Liver (tissue), 9 donors: Measurements from ENCODE around the gene KDM3B. TPM values are rescaled to one million over a fixed set of nuclear protein-coding genes. Genes with fewer than 3 reads are reported as not detected.

Source experiments
- DNase-seq: peaks from one replicate; pipeline ENCODE4 v3.0.0-alpha.2; 2017; ENCODE audit warnings: low spot score
- H3K27ac ChIP-seq, 2 donors: one replicate each; pipeline ENCODE4 v1.7.0; 2013; ENCODE audit warnings: inconsistent platforms in 2 of 2, low read length in 2 of 2, control low read depth in 1 of 2, low read depth in 1 of 2, mild to moderate bottlenecking in 1 of 2
- H3K27me3 ChIP-seq, 4 donors: one replicate each; pipeline versions ENCODE4 v1.6.1 to v1.7.0; 2013; ENCODE audit warnings: low read length in 3 of 4, inconsistent platforms in 1 of 4, mild to moderate bottlenecking in 1 of 4, moderate library complexity in 1 of 4; ENCODE audit not compliant: control insufficient read depth in 4 of 4, insufficient read depth in 4 of 4
- H3K36me3 ChIP-seq, 4 donors: one replicate each; pipeline versions ENCODE4 v1.6.1 to v1.7.0; 2013; ENCODE audit warnings: low read length in 3 of 4, mild to moderate bottlenecking in 3 of 4, low read depth in 1 of 4, moderate library complexity in 1 of 4; ENCODE audit not compliant: control insufficient read depth in 4 of 4, insufficient read depth in 3 of 4
- H3K4me1 ChIP-seq, 4 donors: one replicate each; pipeline versions ENCODE4 v1.6.1 to v1.7.0; 2013; ENCODE audit warnings: low read length in 3 of 4, mild to moderate bottlenecking in 3 of 4, moderate library complexity in 1 of 4; ENCODE audit not compliant: control insufficient read depth in 4 of 4, insufficient read depth in 4 of 4
- H3K4me3 ChIP-seq, 3 donors: one replicate each; pipeline versions ENCODE4 v1.6.1 to v1.7.0; 2013; ENCODE audit warnings: low read length in 3 of 3, control low read depth in 1 of 3, low read depth in 1 of 3, mild to moderate bottlenecking in 1 of 3
- H3K9ac ChIP-seq, 2 donors: one replicate each; pipeline ENCODE4 v1.7.0; 2013; ENCODE audit warnings: low read length in 2 of 2, mild to moderate bottlenecking in 2 of 2, moderate library complexity in 2 of 2, control low read depth in 1 of 2, low read depth in 1 of 2
- H3K9me3 ChIP-seq, 4 donors: one replicate each; pipeline versions ENCODE4 v1.6.1 to v1.7.0; 2013; ENCODE audit warnings: low read length in 3 of 4; ENCODE audit not compliant: control insufficient read depth in 4 of 4
- EGR1 ChIP-seq, 2 donors: IDR thresholded peaks; 2 replicates each; pipeline ENCODE4 v1.6.1; 2016 to 2018; ENCODE audit warnings: antibody characterized with exemption in 2 of 2, low read depth in 2 of 2
- FOXA1 ChIP-seq: IDR thresholded peaks from 2 replicates; pipeline ENCODE4 v1.6.1; 2016; ENCODE audit warnings: antibody characterized with exemption
- FOXA2 ChIP-seq: IDR thresholded peaks from 2 replicates; pipeline ENCODE4 v1.6.1; 2016; ENCODE audit warnings: antibody characterized with exemption
- GABPA ChIP-seq, 2 donors: IDR thresholded peaks in 1 of 2; conservative IDR thresholded peaks in 1 of 2; 2 replicates each; pipeline ENCODE4 v1.6.1; 2016; ENCODE audit warnings: antibody characterized with exemption in 2 of 2, mild to moderate bottlenecking in 1 of 2, moderate library complexity in 1 of 2
- HNF4A ChIP-seq, 2 donors: conservative IDR thresholded peaks; 2 replicates each; pipeline ENCODE4 v1.6.1; 2016; ENCODE audit warnings: antibody characterized with exemption in 2 of 2, mild to moderate bottlenecking in 2 of 2
- HNF4G ChIP-seq: IDR thresholded peaks from 2 replicates; pipeline ENCODE4 v1.6.1; 2016; ENCODE audit warnings: antibody characterized with exemption
- JUND ChIP-seq, 2 donors: IDR thresholded peaks; 2 replicates each; pipeline ENCODE4 v1.6.1; 2016; ENCODE audit warnings: antibody characterized with exemption in 2 of 2
- NR2F2 ChIP-seq: IDR thresholded peaks from 2 replicates; pipeline ENCODE4 v1.6.1; 2016; ENCODE audit warnings: antibody characterized with exemption
- RAD21 ChIP-seq, 2 donors: IDR thresholded peaks; 2 replicates each; pipeline ENCODE4 v1.6.1; 2016; ENCODE audit warnings: antibody characterized with exemption in 2 of 2, mild to moderate bottlenecking in 2 of 2
- RXRA ChIP-seq, 2 donors: IDR thresholded peaks; 2 replicates each; pipeline ENCODE4 v1.6.1; 2017 to 2018; ENCODE audit warnings: antibody characterized with exemption in 2 of 2, mild to moderate bottlenecking in 1 of 2
- SP1 ChIP-seq: IDR thresholded peaks from 2 replicates; pipeline ENCODE4 v1.6.1; 2018; ENCODE audit warnings: antibody characterized with exemption, mild to moderate bottlenecking
- TAF1 ChIP-seq: conservative IDR thresholded peaks from 2 replicates; pipeline ENCODE4 v1.6.1; 2016; ENCODE audit warnings: antibody characterized with exemption, mild to moderate bottlenecking
- YY1 ChIP-seq: IDR thresholded peaks from 2 replicates; pipeline ENCODE4 v1.6.1; 2016; ENCODE audit warnings: antibody characterized with exemption, mild to moderate bottlenecking
- WGBS: extraction: QIAGEN DNeasy Blood & Tissue Kit; methylation state at CpG from one replicate; pipeline ENCODE4 v1.1.7; 2013; 5-methylcytosine and 5-hydroxymethylcytosine counted together
- polyA plus RNA-seq, 2 donors: library from polyadenylated mRNA; stranded (reverse) in 1 of 2; unstranded in 1 of 2; fragments of 200-250 nt in 1 of 2; fragments of >200 nt in 1 of 2; fragmentation: Nextera tagmentation in 1 of 2; extraction: Ambion mirVana in 1 of 2; gene quantifications; one replicate each; pipeline versions ENCODE4 v1.2.1 to v1.2.3, GENCODE V29; 2013 to 2015
- total RNA-seq, 2 donors: library from RNA; depleted of rRNA; stranded (reverse); fragments of >200 nt; gene quantifications; one replicate each; pipeline ENCODE4 v1.2.3, GENCODE V29; 2014
- TF ChIP-seq, protein P1 (sequence below): fragments of 150-350 bp; IDR thresholded peaks from 2 replicates; pipeline ENCODE4 v1.5.1; 2017; ENCODE audit warnings: improper control_type of control experiment, low read depth, low read length; ENCODE audit not compliant: missing input control
- TF ChIP-seq, protein P2 (sequence below): IDR thresholded peaks from 2 replicates; pipeline ENCODE4 v1.6.1; 2016; ENCODE audit warnings: antibody characterized with exemption
- TF ChIP-seq, protein P3 (sequence below): IDR thresholded peaks from 2 replicates; pipeline ENCODE4 v1.6.1; 2016; ENCODE audit warnings: antibody characterized with exemption
- TF ChIP-seq, protein P4 (sequence below): IDR thresholded peaks from 2 replicates; pipeline ENCODE4 v1.6.1; 2016; ENCODE audit warnings: antibody characterized with exemption
- donor health status: healthy.
- donor health status: healthy.
- donor health status: healthy.
- donor health status: healthy.
- donor health status: healthy.

Gene KDM3B
- total and polyA plus RNA-seq, 4 donors = 6.8 to 39.6 (median 18.8) TPM

DNA sequence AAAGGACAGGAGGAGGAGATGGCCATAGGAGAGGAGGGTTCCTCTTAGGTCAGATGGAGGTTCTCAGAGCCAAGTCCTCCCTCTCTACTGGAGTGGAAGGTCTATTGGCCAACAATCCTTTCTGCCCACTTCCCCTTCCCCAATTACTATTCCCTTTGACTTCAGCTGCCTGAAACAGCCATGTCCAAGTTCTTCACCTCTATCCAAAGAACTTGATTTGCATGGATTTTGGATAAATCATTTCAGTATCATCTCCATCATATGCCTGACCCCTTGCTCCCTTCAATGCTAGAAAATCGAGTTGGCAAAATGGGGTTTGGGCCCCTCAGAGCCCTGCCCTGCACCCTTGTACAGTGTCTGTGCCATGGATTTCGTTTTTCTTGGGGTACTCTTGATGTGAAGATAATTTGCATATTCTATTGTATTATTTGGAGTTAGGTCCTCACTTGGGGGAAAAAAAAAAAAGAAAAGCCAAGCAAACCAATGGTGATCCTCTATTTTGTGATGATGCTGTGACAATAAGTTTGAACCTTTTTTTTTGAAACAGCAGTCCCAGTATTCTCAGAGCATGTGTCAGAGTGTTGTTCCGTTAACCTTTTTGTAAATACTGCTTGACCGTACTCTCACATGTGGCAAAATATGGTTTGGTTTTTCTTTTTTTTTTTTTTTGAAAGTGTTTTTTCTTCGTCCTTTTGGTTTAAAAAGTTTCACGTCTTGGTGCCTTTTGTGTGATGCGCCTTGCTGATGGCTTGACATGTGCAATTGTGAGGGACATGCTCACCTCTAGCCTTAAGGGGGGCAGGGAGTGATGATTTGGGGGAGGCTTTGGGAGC is 115.9 kb downstream of the KDM3B start:
- Histone ChIP-seq H3K27ac (peak overlapping the region in 1 of 2 donors; percentile 33), H3K4me3 (peak overlapping the region in 2 of 3 donors; percentile 92 to 95), H3K9me3 (no peaks in the 10 kb centered on the region), H3K27me3 (no peaks in the 10 kb centered on the region), H3K36me3 (peaks cover 2 to 14% (median 13%) of the 10 kb centered on the region in 4 donors), H3K9ac (peak overlapping the region in 1 of 2 donors; percentile 29), H3K4me1 (peaks cover 0 to 22% (median 10%) of the 10 kb centered on the region in 4 donors)
- peak; percentile 5 for TF ChIP-seq HNF4G
- peak in 1 of 2 donors; percentile 15 for TF ChIP-seq JUND (IDR thresholded peaks at IDR 0.05)
- no peak for TF ChIP-seq TAF1
- 91% methylated on average over 7 of the region's 7 CpGs for WGBS
- no peak for DNase-seq

DNA sequence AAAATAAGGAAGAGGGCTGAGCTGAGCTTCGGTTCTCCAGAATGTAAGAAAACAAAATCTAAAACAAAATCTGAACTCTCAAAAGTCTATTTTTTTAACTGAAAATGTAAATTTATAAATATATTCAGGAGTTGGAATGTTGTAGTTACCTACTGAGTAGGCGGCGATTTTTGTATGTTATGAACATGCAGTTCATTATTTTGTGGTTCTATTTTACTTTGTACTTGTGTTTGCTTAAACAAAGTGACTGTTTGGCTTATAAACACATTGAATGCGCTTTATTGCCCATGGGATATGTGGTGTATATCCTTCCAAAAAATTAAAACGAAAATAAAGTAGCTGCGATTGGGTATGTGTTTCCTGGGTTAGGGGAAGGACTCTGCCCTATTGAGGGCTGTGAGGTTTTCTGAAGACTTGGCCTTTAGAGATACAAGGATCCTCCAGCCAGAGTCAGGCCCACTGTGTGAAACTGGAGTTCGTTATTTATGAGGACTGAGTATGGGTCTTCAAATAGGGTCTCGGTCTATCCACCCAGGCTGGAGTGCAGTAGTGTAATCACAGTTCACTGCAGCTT is 116.6 kb downstream of the KDM3B start:
- peaks cover 0 to 21% (median 9%) of the 10 kb centered on the region in 4 donors for H3K4me1 ChIP-seq
- TF ChIP-seq GABPA (IDR thresholded peaks at IDR 0.05 in 1 of 2, conservative IDR thresholded peaks at IDR 0.05 in 1 of 2) (no peak), YY1 (no peak)
- H3K27me3 ChIP-seq = no peaks in the 10 kb centered on the region
- no peak for DNase-seq
- H3K27ac ChIP-seq = peak overlapping the region in 1 of 2 donors; percentile 36
- peaks cover 2 to 14% (median 13%) of the 10 kb centered on the region in 4 donors for H3K36me3 ChIP-seq
- WGBS = 96% methylated on average over 8 of the region's 8 CpGs
- no peak overlapping the region for H3K4me3 ChIP-seq
- no peak overlapping the region for H3K9ac ChIP-seq
- no peaks in the 10 kb centered on the region for H3K9me3 ChIP-seq

DNA sequence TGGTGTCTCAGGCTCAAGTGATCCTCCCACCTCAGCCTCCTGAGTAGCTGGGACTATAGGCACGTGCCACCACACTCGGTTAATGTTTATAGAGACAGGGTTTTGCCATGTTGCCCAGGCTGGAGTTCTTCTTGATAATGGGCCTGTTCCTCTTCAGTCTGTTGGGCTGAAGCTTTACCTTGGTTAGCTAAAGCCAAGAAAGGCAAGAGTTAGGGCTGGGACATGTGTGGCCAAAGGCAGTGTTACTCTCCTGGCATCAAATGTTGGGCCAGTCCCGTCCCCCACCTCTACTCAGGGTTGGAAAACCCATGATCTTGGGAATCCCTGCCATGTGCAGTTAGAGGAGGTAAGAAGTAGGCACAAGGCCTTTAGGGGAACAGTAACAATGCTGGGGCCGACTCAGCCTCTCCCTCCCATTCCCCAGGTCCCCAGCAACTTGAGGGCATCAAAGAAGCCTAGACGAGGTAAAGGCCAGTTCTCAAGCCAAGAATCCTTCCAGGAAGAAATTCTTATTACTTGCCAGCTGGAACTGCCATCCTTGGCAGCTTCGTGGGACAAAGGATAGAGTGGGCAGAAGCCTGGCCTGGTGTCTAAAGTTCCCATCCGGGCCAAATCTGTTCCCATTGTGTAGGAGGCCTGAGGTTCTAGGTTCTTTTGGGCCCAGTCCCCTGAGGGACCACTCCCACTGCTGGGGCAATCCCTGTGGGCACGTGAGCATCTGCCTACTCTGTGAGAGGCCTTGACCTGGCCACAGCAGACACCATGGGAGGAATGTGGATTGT is 117.2 kb downstream of the KDM3B start:
- 62% methylated on average over 8 of the region's 8 CpGs for WGBS
- DNase-seq = no peak
- Histone ChIP-seq H3K9me3 (no peaks in the 10 kb centered on the region), H3K4me1 (peaks cover 0 to 21% (median 9%) of the 10 kb centered on the region in 4 donors), H3K4me3 (no peak overlapping the region), H3K27me3 (no peaks in the 10 kb centered on the region), H3K27ac (peak overlapping the region in 1 of 2 donors; percentile 36), H3K36me3 (peaks cover 2 to 14% (median 13%) of the 10 kb centered on the region in 4 donors), H3K9ac (no peak overlapping the region)
- TF ChIP-seq, protein P1, sequence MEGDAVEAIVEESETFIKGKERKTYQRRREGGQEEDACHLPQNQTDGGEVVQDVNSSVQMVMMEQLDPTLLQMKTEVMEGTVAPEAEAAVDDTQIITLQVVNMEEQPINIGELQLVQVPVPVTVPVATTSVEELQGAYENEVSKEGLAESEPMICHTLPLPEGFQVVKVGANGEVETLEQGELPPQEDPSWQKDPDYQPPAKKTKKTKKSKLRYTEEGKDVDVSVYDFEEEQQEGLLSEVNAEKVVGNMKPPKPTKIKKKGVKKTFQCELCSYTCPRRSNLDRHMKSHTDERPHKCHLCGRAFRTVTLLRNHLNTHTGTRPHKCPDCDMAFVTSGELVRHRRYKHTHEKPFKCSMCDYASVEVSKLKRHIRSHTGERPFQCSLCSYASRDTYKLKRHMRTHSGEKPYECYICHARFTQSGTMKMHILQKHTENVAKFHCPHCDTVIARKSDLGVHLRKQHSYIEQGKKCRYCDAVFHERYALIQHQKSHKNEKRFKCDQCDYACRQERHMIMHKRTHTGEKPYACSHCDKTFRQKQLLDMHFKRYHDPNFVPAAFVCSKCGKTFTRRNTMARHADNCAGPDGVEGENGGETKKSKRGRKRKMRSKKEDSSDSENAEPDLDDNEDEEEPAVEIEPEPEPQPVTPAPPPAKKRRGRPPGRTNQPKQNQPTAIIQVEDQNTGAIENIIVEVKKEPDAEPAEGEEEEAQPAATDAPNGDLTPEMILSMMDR = no peak
- peak in 1 of 2 donors; percentile 41 for TF ChIP-seq HNF4A (conservative IDR thresholded peaks at IDR 0.05)
- TF ChIP-seq RXRA (IDR thresholded peaks at IDR 0.05) = peak in 1 of 2 donors; percentile 9
- TF ChIP-seq EGR1 (IDR thresholded peaks at IDR 0.05; ENCODE audit: low read depth in 2 of 2) = peak in 1 of 2 donors; percentile 78
- no peak for TF ChIP-seq FOXA2
- no peak for TF ChIP-seq NR2F2
- peak; percentile 50 for TF ChIP-seq TAF1
- peak in 1 of 2 donors; percentile 28 for TF ChIP-seq RAD21 (IDR thresholded peaks at IDR 0.05)
- no peak for TF ChIP-seq YY1
- peak in 1 of 2 donors; percentile 95 for TF ChIP-seq JUND (IDR thresholded peaks at IDR 0.05)
- no peak for TF ChIP-seq GABPA (IDR thresholded peaks at IDR 0.05 in 1 of 2, conservative IDR thresholded peaks at IDR 0.05 in 1 of 2)
- TF ChIP-seq, protein P2, sequence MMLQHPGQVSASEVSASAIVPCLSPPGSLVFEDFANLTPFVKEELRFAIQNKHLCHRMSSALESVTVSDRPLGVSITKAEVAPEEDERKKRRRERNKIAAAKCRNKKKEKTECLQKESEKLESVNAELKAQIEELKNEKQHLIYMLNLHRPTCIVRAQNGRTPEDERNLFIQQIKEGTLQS = no peak
- TF ChIP-seq, protein P3, sequence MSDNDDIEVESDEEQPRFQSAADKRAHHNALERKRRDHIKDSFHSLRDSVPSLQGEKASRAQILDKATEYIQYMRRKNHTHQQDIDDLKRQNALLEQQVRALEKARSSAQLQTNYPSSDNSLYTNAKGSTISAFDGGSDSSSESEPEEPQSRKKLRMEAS = no peak
- no peak for TF ChIP-seq HNF4G
- no peak for TF ChIP-seq FOXA1
- TF ChIP-seq, protein P4, sequence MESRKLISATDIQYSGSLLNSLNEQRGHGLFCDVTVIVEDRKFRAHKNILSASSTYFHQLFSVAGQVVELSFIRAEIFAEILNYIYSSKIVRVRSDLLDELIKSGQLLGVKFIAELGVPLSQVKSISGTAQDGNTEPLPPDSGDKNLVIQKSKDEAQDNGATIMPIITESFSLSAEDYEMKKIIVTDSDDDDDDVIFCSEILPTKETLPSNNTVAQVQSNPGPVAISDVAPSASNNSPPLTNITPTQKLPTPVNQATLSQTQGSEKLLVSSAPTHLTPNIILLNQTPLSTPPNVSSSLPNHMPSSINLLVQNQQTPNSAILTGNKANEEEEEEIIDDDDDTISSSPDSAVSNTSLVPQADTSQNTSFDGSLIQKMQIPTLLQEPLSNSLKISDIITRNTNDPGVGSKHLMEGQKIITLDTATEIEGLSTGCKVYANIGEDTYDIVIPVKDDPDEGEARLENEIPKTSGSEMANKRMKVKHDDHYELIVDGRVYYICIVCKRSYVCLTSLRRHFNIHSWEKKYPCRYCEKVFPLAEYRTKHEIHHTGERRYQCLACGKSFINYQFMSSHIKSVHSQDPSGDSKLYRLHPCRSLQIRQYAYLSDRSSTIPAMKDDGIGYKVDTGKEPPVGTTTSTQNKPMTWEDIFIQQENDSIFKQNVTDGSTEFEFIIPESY = no peak
- TF ChIP-seq SP1 = peak; percentile 26
